Middle frontal gyrus (tissue), 1 donor: ENCODE measurements around the gene RPAP3.
"Not testable (repeated sequence)": the region's sequence is repeated elsewhere in the genome, so short reads cannot be mapped to it uniquely, and the experiment has no call there.

ENCODE experiments used
- DNase-seq: peaks from one replicate; pipeline ENCODE4 v3.0.0-alpha.2; 2015; ENCODE audit warnings: low spot score; ENCODE audit errors: extremely low spot score

RPAP3 gene

GRCh38 chr12:47687636-47688035, 18.2 kb downstream of the RPAP3 start:
- no peak for DNase-seq

GRCh38 chr12:47686645-47687240, 19.1 kb downstream of the RPAP3 start:
- DNase-seq: peak; percentile 35

GRCh38 chr12:47679785-47680184, 26.0 kb downstream of the RPAP3 start:
- no peak for DNase-seq

- no peak for DNase-seq
Observed at GRCh38 chr12:47672068-47672467, 33.8 kb downstream of the RPAP3 start.

GRCh38 chr12:47667935-47668334, 37.9 kb downstream of the RPAP3 start:
- DNase-seq: not testable (repeated sequence)

- no peak for DNase-seq
Observed at GRCh38 chr12:47652521-47653234, 53.2 kb downstream of the RPAP3 start.

GRCh38 chr12:47651368-47652254, 54.2 kb downstream of the RPAP3 start:
- peak; percentile 77 for DNase-seq

- DNase-seq: no peak
Observed at GRCh38 chr12:47650469-47650868, 55.4 kb downstream of the RPAP3 start.

GRCh38 chr12:47649381-47649780, 56.4 kb downstream of the RPAP3 start:
- no peak for DNase-seq

- no peak for DNase-seq
Observed at GRCh38 chr12:47648056-47648579, 57.7 kb downstream of the RPAP3 start.

GRCh38 chr12:47642310-47642709, 63.5 kb downstream of the RPAP3 start:
- DNase-seq: not testable (repeated sequence)

GRCh38 chr12:47636908-47637780, 68.7 kb downstream of the RPAP3 start:
- DNase-seq: no peak

GRCh38 chr12:47635770-47636169, 70.1 kb downstream of the RPAP3 start:
- DNase-seq: not testable (repeated sequence)

GRCh38 chr12:47634127-47634526, 71.7 kb downstream of the RPAP3 start:
- DNase-seq: no peak

- no peak for DNase-seq
Observed at GRCh38 chr12:47621960-47622359, 83.9 kb downstream of the RPAP3 start.

- DNase-seq: no peak
Observed at GRCh38 chr12:47617476-47617875, 88.4 kb downstream of the RPAP3 start.

GRCh38 chr12:47616440-47616839, 89.4 kb downstream of the RPAP3 start:
- DNase-seq: no peak

- DNase-seq: no peak
Observed at GRCh38 chr12:47615711-47616110, 90.1 kb downstream of the RPAP3 start.

- no peak for DNase-seq
Observed at GRCh38 chr12:47614521-47614920, 91.3 kb downstream of the RPAP3 start.

- no peak for DNase-seq
Observed at GRCh38 chr12:47612953-47613352, 92.9 kb downstream of the RPAP3 start.

GRCh38 chr12:47611906-47612305, 93.9 kb downstream of the RPAP3 start:
- DNase-seq: no peak
